ENCODE data around the gene NCAM1. TPM values are rescaled to one million over a fixed set of nuclear protein-coding genes. Genes with fewer than 3 reads are reported as not detected.

The NCAM1 gene
- total and polyA plus RNA-seq, 8 donors, result 1.7 to 45.0 (median 37.6) TPM

- Histone ChIP-seq H3K36me3 (no peaks in the 10 kb centered on the region), H3K4me1 (peaks cover 0 to 1% of the 10 kb centered on the region in 2 donors), H3K9me3 (no peaks in the 10 kb centered on the region), H3K27me3 (no peaks in the 10 kb centered on the region), H3K4me3 (no peak overlapping the region), H3K27ac (no peak overlapping the region)
- DNase-seq, result no peak
- TF ChIP-seq CTCF (IDR thresholded peaks at IDR 0.05), result no peak
- intact Hi-C loops (cut with DNase I), result no loop called here
- ATAC-seq, result peak; percentile 22
These were observed 202.2 kb downstream of the NCAM1 start for GRCh38 chr11:113163291-113164030.

GRCh38 chr11:113166280-113166679, 205.1 kb downstream of the NCAM1 start:
- Histone ChIP-seq H3K9me3 (no peaks in the 10 kb centered on the region), H3K4me1 (peaks cover 0 to 3% of the 10 kb centered on the region in 2 donors), H3K36me3 (no peaks in the 10 kb centered on the region), H3K27me3 (no peaks in the 10 kb centered on the region), H3K4me3 (no peak overlapping the region), H3K27ac (no peak overlapping the region)
- TF ChIP-seq CTCF (IDR thresholded peaks at IDR 0.05), result no peak
- intact Hi-C loops (cut with DNase I), result no loop called here
- no peak for DNase-seq
- no peak for ATAC-seq

GRCh38 chr11:113167599-113167998, 206.4 kb downstream of the NCAM1 start:
- Histone ChIP-seq H3K4me1 (peaks cover 0 to 3% of the 10 kb centered on the region in 2 donors), H3K36me3 (no peaks in the 10 kb centered on the region), H3K27me3 (no peaks in the 10 kb centered on the region), H3K4me3 (no peak overlapping the region), H3K27ac (no peak overlapping the region), H3K9me3 (no peaks in the 10 kb centered on the region)
- no peak for ATAC-seq
- intact Hi-C loops (cut with DNase I), result no loop called here
- no peak for TF ChIP-seq CTCF (IDR thresholded peaks at IDR 0.05)
- DNase-seq, result no peak

GRCh38 chr11:113168354-113169342, 207.4 kb downstream of the NCAM1 start:
- no peak for ATAC-seq
- Histone ChIP-seq H3K27me3 (no peaks in the 10 kb centered on the region), H3K36me3 (no peaks in the 10 kb centered on the region), H3K4me3 (no peak overlapping the region), H3K9me3 (no peaks in the 10 kb centered on the region), H3K27ac (no peak overlapping the region), H3K4me1 (peaks cover 0 to 3% of the 10 kb centered on the region in 2 donors)
- intact Hi-C loops (cut with DNase I), result no loop called here
- no peak for DNase-seq
- TF ChIP-seq CTCF (IDR thresholded peaks at IDR 0.05), result no peak
